CD4-positive, alpha-beta T cell treated with Interleukin-6 at 100 ng/mL for 8 hours (primary cell): ENCODE results near the gene CD247.

Source experiments
- DNase-seq: peaks from one replicate; pipeline ENCODE4 v3.0.0-alpha.2; 2020; ENCODE audit warnings: mixed read lengths, low spot score

Gene CD247

DNA sequence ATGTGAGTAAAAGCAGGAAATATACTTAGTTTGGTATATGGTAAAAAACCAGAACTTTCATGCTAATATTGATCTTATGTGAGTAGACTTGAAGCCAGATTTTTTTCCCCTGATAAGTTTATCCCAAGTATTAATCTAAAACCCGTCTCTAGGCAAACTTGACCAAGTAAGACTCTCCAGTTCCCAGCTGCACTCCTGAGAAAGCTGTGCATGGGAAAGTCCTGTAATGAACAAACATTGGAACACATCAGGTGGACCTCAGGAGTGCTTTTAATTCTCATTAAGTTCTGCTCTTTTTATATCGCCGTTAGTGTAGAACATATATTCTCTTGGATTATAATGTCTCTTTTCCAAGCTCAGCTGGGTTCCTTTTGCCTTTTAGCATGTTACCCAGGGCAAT, 105.0 kb downstream of the CD247 start:
- DNase-seq = no peak

- no peak for DNase-seq
Measured at GRCh38 chr1:167412920-167413319, 105.4 kb downstream of the CD247 start.

DNA sequence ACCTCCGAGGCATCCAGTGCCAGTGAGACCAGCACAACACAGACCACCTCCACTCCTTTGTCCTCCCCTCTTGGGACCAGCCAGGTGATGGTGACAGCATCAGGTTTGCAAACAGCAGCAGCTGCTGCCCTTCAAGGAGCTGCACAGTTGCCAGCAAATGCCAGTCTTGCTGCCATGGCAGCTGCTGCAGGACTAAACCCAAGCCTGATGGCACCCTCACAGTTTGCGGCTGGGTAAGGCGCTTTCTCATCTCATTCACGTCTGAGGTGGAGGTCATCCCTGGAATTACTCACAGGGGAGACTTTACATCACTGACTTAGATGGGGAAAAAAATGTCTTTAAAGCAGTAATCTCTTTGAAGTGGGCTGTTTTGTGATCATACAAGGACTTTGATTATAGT, 106.3 kb downstream of the CD247 start:
- no peak for DNase-seq

DNA sequence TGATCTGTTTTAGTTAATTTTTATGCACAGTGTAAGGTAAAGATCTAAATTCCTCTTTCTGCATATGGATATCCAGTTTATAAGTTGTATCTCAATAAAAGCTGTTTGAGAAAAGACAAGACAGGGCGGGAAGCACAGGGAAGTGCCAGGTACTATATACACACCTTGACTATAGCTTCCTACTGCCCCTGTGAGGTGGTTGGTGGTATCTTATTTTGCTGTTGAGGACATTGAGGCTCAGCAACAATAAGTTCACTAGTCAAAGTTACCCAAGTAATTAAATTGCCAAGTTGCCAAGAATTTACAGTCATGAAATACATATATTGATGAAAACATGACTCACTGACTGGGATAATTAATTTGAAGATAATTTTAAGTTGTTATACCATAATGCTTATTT, 109.1 kb downstream of the CD247 start:
- DNase-seq = no peak

DNA sequence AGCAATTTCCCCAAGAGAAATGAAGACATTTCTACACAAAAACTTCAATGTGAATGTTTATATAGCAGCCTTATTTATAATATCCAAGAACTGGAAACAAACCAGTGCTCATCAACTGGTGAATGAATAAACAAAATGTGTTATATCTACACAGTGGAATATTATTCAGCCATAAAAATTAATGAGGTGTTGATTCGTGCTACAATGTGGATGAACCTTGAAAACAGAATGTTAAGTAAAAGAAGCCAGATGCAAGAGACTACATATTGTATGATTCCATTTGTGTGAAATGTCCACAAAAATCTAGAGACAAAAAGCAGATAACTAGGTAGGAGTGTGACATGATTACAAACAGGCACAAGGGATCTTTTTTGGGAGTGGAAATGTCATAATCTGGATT, 110.0 kb downstream of the CD247 start:
- DNase-seq = no peak

DNA sequence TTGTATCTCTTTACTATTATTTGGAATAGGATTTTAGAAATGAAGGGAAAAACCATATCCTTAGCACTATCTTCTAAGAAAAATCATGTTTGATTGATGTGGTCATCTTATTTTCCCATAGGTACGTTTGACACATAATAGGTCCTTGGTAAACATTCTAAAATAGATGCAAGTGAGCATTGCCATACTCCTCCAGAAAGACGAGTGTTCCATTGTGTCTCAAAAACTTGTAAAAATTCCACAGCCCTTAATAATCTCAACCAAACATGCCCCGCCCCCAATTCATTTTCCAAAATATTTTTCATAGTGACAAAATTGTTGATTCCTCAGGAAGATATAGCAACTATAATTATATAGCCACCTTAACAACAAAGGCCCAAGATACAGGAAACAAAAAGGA, 113.4 kb downstream of the CD247 start:
- DNase-seq = no peak

DNA sequence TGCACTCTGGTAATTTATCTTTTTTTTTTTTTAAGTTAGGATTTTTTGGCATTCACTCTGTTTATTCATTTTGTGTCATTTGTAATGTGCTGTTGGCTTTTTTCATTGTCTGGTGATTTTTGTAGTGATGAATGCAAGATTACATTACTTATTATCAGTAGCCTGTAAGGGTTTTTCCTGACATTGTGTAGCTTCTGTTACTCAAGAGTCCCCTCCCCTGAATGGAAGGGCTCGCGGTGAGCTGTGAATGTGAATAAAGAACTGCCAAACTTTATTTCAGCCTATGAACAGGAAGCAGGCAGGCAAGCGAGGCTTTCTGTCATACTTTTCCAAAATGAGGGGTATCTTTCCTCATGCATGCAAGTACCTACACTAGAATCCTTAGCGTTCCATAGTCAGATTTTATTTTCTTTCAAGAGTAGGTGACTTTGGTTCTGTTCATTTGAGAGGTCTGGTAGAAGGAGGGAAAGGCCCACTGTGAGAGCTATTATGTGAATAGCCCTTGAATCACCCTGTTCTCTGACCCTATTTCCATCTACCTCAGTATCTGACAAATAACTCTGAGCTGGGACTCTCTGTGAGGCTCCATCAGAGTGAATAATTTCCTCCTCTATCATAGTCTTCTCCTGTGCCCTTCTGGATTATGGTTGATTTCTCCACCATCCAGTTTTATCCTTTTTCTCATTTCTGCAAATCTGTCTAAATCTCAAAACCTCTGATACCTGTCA, 114.0 kb downstream of the CD247 start:
- DNase-seq = no peak

GRCh38 chr1:167401260-167401873, 117.0 kb downstream of the CD247 start:
- DNase-seq = peak; percentile 61

DNA sequence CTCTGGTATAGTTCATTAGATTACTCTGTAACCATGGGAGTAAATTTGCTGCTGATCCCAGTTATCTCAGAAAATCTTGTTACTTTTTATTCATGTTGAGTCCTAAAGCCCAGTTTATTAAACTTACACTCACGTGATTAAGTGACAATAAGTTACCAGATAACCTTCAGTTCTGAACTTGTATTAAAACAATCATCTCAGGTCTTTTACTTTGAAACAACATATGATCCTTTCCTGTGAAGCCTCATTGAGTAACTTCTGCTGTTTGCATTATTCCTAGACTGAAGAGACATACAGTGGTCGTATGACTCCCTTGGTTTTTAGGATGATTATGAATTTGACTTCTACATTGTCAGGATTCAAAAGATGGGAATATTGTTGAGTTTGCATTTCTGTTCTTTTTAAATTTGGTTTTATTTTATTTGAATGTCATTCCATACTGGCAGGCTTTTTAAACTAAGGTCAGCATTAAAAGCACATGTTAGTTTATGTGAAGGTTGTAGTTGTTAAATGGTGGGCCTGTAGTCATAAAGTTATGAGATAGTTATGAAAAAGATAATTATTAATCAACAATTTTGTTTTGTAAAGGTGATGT, 117.9 kb downstream of the CD247 start:
- DNase-seq = no peak

DNA sequence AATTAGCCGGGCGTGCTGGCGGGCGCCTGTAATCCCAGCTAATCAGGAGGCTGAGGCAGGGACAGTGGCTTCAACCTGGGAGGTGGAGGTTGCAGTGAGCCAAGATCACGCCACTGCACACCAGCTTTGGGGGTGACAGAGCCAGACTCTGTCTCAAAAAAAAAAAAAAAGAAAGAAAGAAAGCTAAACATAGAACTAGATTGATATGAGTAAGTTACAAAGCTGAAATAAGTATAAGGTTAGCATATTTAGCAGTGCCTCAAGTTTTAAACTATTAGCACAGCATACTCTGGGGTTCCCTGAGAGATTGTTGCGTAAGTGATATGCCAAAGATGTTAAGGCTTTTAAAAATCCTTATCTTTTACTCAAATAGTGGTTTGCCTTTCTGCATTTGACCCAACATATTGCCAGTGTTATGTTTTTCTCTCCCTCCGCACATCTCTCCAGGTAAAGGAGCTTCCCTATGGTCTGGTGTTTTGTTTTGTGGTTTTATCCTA, 126.1 kb downstream of the CD247 start:
- no peak for DNase-seq

GRCh38 chr1:167388976-167389375, 129.4 kb downstream of the CD247 start:
- DNase-seq = no peak

DNA sequence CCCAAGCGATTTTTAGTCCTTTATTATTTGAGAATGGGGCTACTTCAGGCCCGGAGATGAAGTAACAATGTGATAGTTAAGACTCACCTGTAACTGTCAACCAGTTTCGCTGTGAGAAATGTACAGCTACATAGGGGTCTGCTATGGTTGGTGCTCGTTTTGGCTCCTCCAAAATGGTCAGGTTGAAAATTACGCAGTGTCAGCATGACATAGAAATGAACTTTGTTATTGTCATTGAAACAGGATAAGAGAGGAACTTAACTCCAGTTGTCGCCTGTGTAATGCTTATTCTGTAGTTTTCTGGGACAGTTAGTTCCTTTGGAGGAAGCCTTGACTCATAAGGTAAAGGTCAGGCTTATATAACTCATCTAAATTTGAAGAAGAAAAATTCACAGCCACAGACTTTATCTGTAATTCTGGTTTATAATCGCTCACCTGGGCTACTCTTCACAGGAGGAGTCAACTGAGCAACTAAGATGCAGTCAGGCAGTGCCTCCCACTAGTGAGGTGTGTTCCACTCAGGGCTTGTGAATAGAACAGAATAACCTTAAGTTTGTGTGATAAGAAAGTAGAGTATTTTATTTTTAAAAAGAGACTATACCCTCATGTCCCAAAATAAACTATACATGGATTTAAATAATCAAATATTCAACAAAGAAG, 130.9 kb downstream of the CD247 start:
- DNase-seq = no peak
